ENCODE data around the gene KCNQ2. TPM values are rescaled to one million over a fixed set of nuclear protein-coding genes. Genes with fewer than 3 reads are reported as not detected.
A peak's percentile ranks its signal among the peaks of the same experiment; 100 is the strongest.

KCNQ2 gene
- total RNA-seq, 1 donor from 2014 or later: 354 TPM

- peaks cover 4% of the 10 kb centered on the region for H3K27me3 Mint-ChIP-seq (ENCODE audit: unreplicated experiment)
- H3K27ac Mint-ChIP-seq (ENCODE audit: unreplicated experiment): no peak overlapping the region
- no peaks in the 10 kb centered on the region for H3K36me3 Mint-ChIP-seq (ENCODE audit: unreplicated experiment)
- TF ChIP-seq CTCF (IDR thresholded peaks at IDR 0.05; ENCODE audit: partially characterized antibody, unreplicated experiment): no peak
- H3K4me1 Mint-ChIP-seq (ENCODE audit: low read depth, unreplicated experiment): peaks cover 2% of the 10 kb centered on the region
- H3K4me3 Mint-ChIP-seq (ENCODE audit: unreplicated experiment): peak overlapping the region; percentile 34
- peaks cover 3% of the 10 kb centered on the region for H3K9me3 Mint-ChIP-seq (ENCODE audit: unreplicated experiment)
- peak; percentile 49 for DNase-seq
Measured at GRCh38 chr20:63497946-63498935, 25.8 kb upstream of the KCNQ2 start.

- H3K27ac Mint-ChIP-seq (ENCODE audit: unreplicated experiment): no peak overlapping the region
- H3K36me3 Mint-ChIP-seq (ENCODE audit: unreplicated experiment): peaks cover 5% of the 10 kb centered on the region
- DNase-seq: peak; percentile 27
- no peak for TF ChIP-seq CTCF (IDR thresholded peaks at IDR 0.05; ENCODE audit: partially characterized antibody, unreplicated experiment)
- peaks cover 4% of the 10 kb centered on the region for H3K27me3 Mint-ChIP-seq (ENCODE audit: unreplicated experiment)
- H3K4me3 Mint-ChIP-seq (ENCODE audit: unreplicated experiment): no peak overlapping the region
- H3K4me1 Mint-ChIP-seq (ENCODE audit: low read depth, unreplicated experiment): peaks cover 2% of the 10 kb centered on the region
- peaks cover 3% of the 10 kb centered on the region for H3K9me3 Mint-ChIP-seq (ENCODE audit: unreplicated experiment)
Measured at GRCh38 chr20:63497138-63497945, 24.9 kb upstream of the KCNQ2 start.

- Mint-ChIP-seq H3K4me3 (ENCODE audit: unreplicated experiment) (no peak overlapping the region), H3K27me3 (ENCODE audit: unreplicated experiment) (peaks cover 4% of the 10 kb centered on the region), H3K36me3 (ENCODE audit: unreplicated experiment) (peaks cover 11% of the 10 kb centered on the region), H3K27ac (ENCODE audit: unreplicated experiment) (no peak overlapping the region), H3K4me1 (ENCODE audit: low read depth, unreplicated experiment) (peaks cover 2% of the 10 kb centered on the region), H3K9me3 (ENCODE audit: unreplicated experiment) (peaks cover 4% of the 10 kb centered on the region)
- DNase-seq: peak; percentile 24
- TF ChIP-seq CTCF (IDR thresholded peaks at IDR 0.05; ENCODE audit: partially characterized antibody, unreplicated experiment): no peak
Measured at GRCh38 chr20:63496596-63497120, 24.2 kb upstream of the KCNQ2 start.

- H3K27me3 Mint-ChIP-seq (ENCODE audit: unreplicated experiment): peaks cover 5% of the 10 kb centered on the region
- peak; percentile 84 for DNase-seq
- peaks cover 14% of the 10 kb centered on the region for H3K36me3 Mint-ChIP-seq (ENCODE audit: unreplicated experiment)
- H3K4me1 Mint-ChIP-seq (ENCODE audit: low read depth, unreplicated experiment): no peaks in the 10 kb centered on the region
- no peak overlapping the region for H3K27ac Mint-ChIP-seq (ENCODE audit: unreplicated experiment)
- H3K9me3 Mint-ChIP-seq (ENCODE audit: unreplicated experiment): peaks cover 4% of the 10 kb centered on the region
- TF ChIP-seq CTCF (IDR thresholded peaks at IDR 0.05; ENCODE audit: partially characterized antibody, unreplicated experiment): peak; percentile 99
- H3K4me3 Mint-ChIP-seq (ENCODE audit: unreplicated experiment): peak overlapping the region; percentile 57
Measured at GRCh38 chr20:63495741-63496595, 23.5 kb upstream of the KCNQ2 start.
